Measurements from ENCODE around the gene NSUN7. TPM values are rescaled to one million over a fixed set of nuclear protein-coding genes. Genes with fewer than 3 reads are reported as not detected.

The NSUN7 gene
- total RNA-seq, 1 donor from 2014 or later, result 9.9 TPM

GRCh38 chr4:40731792-40732245 is 17.9 kb upstream of the NSUN7 start:
- no peak for DNase-seq (ENCODE audit: low read depth)
- Histone ChIP-seq H3K36me3 (ENCODE audit: control insufficient read depth, insufficient read depth, low read length) (no peaks in the 10 kb centered on the region), H3K27me3 (ENCODE audit: control insufficient read depth, insufficient read depth, low read length) (no peaks in the 10 kb centered on the region)

GRCh38 chr4:40733752-40734151 is 16.0 kb upstream of the NSUN7 start:
- H3K36me3 ChIP-seq (ENCODE audit: control insufficient read depth, insufficient read depth, low read length), result no peaks in the 10 kb centered on the region
- H3K4me3 ChIP-seq (ENCODE audit: low read depth, low read length), result no peak overlapping the region
- DNase-seq (ENCODE audit: low read depth), result no peak
- no peaks in the 10 kb centered on the region for H3K27me3 ChIP-seq (ENCODE audit: control insufficient read depth, insufficient read depth, low read length)
- TF ChIP-seq CTCF (IDR thresholded peaks at IDR 0.05; ENCODE audit: insufficient read depth, low read length, poor library complexity, severe bottlenecking), result no peak

More at GRCh38 chr4:40731792-40732245, 17.9 kb upstream of the NSUN7 start:
- no peak overlapping the region for H3K4me3 ChIP-seq (ENCODE audit: low read depth, low read length)
- TF ChIP-seq CTCF (IDR thresholded peaks at IDR 0.05; ENCODE audit: insufficient read depth, low read length, poor library complexity, severe bottlenecking), result no peak

GRCh38 chr4:40734497-40734896 is 15.3 kb upstream of the NSUN7 start:
- no peak for DNase-seq (ENCODE audit: low read depth)
- no peak for TF ChIP-seq CTCF (IDR thresholded peaks at IDR 0.05; ENCODE audit: insufficient read depth, low read length, poor library complexity, severe bottlenecking)
- no peaks in the 10 kb centered on the region for H3K36me3 ChIP-seq (ENCODE audit: control insufficient read depth, insufficient read depth, low read length)
- no peak overlapping the region for H3K4me3 ChIP-seq (ENCODE audit: low read depth, low read length)
- H3K27me3 ChIP-seq (ENCODE audit: control insufficient read depth, insufficient read depth, low read length), result no peaks in the 10 kb centered on the region

DNA sequence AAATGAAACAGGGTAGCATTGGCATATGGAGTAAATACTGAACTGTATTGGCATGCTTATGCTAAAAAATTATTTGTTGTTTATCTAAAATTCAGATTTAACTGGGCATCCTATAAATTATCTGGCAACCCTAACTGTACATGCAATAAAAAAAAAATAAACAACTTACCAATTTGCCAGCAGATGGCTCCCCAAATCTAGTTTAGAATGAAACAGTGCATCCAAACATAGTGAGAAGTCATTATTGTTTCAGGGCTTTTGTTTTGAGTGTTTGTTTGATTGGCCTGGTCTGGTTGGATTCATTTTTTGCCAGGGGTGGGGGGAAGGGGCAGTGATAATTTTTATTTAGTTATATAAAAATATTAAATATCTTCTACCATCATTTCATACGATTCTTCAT is 12.8 kb upstream of the NSUN7 start:
- DNase-seq (ENCODE audit: low read depth), result no peak
- TF ChIP-seq CTCF (IDR thresholded peaks at IDR 0.05; ENCODE audit: insufficient read depth, low read length, poor library complexity, severe bottlenecking), result peak; percentile 35

DNA sequence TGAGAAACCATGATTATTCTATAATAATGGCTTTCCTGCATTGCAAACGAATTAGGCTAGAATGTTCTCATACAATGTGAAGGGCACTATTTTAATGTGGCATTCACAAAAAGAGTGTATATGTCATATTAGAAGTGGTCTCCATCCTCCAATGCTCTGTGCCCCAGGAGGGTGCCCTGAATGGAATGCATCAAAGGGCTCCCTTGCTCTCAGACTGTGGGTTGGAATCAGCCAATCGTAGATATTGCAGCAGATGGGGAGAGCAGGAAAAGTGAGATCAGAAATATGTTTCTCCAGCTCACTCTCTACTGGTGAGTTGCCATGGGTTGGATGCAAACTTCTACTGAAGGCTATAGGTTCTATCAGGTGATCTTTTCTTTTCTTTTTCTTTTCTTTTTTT is 11.9 kb upstream of the NSUN7 start:
- Histone ChIP-seq H3K36me3 (ENCODE audit: control insufficient read depth, insufficient read depth, low read length) (no peaks in the 10 kb centered on the region), H3K27me3 (ENCODE audit: control insufficient read depth, insufficient read depth, low read length) (no peaks in the 10 kb centered on the region), H3K4me3 (ENCODE audit: low read depth, low read length) (no peak overlapping the region)
- DNase-seq (ENCODE audit: low read depth), result no peak
- TF ChIP-seq CTCF (IDR thresholded peaks at IDR 0.05; ENCODE audit: insufficient read depth, low read length, poor library complexity, severe bottlenecking), result no peak

More for the DNA sequence above, 12.8 kb upstream of the NSUN7 start:
- Histone ChIP-seq H3K4me3 (ENCODE audit: low read depth, low read length) (no peak overlapping the region), H3K27me3 (ENCODE audit: control insufficient read depth, insufficient read depth, low read length) (no peaks in the 10 kb centered on the region), H3K36me3 (ENCODE audit: control insufficient read depth, insufficient read depth, low read length) (no peaks in the 10 kb centered on the region)

- Histone ChIP-seq H3K27me3 (ENCODE audit: control insufficient read depth, insufficient read depth, low read length) (no peaks in the 10 kb centered on the region), H3K36me3 (ENCODE audit: control insufficient read depth, insufficient read depth, low read length) (no peaks in the 10 kb centered on the region), H3K4me3 (ENCODE audit: low read depth, low read length) (no peak overlapping the region)
- no peak for TF ChIP-seq CTCF (IDR thresholded peaks at IDR 0.05; ENCODE audit: insufficient read depth, low read length, poor library complexity, severe bottlenecking)
- DNase-seq (ENCODE audit: low read depth), result no peak
Observed at GRCh38 chr4:40739347-40739746, 10.4 kb upstream of the NSUN7 start.
